WERI-Rb-1 (cell line): Measurements from ENCODE around the gene AGPAT3.

Source experiments
- DNase-seq: peaks from one replicate; pipeline ENCODE4 v3.0.0-alpha.2; 2020
- H3K27ac ChIP-seq: fragments of 250-450 bp; sonication (Bioruptor Pico); 2 replicates; pipeline ENCODE4 v1.5.1; 2020; ENCODE audit warnings: mild to moderate bottlenecking, moderate library complexity
- H3K27me3 ChIP-seq: fragments of 250-450 bp; sonication (Bioruptor Pico); 2 replicates; pipeline ENCODE4 v1.5.1; 2021; ENCODE audit warnings: mild to moderate bottlenecking, low read depth, moderate library complexity; ENCODE audit not compliant: insufficient read depth, severe bottlenecking
- H3K36me3 ChIP-seq: fragments of 250-450 bp; sonication (Bioruptor Pico); 2 replicates; pipeline ENCODE4 v1.5.1; 2020; ENCODE audit warnings: mild to moderate bottlenecking, moderate library complexity
- H3K4me3 ChIP-seq: 2 replicates; pipeline ENCODE4 v1.5.1; 2011; ENCODE audit warnings: low read depth, mild to moderate bottlenecking, control low read depth, low read length
- H3K9me3 ChIP-seq: fragments of 250-450 bp; sonication (Bioruptor Pico); 2 replicates; pipeline ENCODE4 v1.5.1; 2021; ENCODE audit warnings: mild to moderate bottlenecking, moderate library complexity; ENCODE audit not compliant: severe bottlenecking
- TF ChIP-seq, protein P1 (sequence below): IDR thresholded peaks from 2 replicates; pipeline ENCODE4 v1.5.1; 2011; ENCODE audit warnings: low read depth, mild to moderate bottlenecking, control low read depth, inconsistent platforms, low read length

Gene AGPAT3

GRCh38 chr21:43988506-43989230 is 123.6 kb downstream of the AGPAT3 start:
- no peak overlapping the region for H3K27ac ChIP-seq
- DNase-seq, result no peak
- H3K4me3 ChIP-seq, result no peak overlapping the region
- H3K9me3 ChIP-seq, result no peaks in the 10 kb centered on the region
- H3K36me3 ChIP-seq, result no peaks in the 10 kb centered on the region
- TF ChIP-seq, protein P1, sequence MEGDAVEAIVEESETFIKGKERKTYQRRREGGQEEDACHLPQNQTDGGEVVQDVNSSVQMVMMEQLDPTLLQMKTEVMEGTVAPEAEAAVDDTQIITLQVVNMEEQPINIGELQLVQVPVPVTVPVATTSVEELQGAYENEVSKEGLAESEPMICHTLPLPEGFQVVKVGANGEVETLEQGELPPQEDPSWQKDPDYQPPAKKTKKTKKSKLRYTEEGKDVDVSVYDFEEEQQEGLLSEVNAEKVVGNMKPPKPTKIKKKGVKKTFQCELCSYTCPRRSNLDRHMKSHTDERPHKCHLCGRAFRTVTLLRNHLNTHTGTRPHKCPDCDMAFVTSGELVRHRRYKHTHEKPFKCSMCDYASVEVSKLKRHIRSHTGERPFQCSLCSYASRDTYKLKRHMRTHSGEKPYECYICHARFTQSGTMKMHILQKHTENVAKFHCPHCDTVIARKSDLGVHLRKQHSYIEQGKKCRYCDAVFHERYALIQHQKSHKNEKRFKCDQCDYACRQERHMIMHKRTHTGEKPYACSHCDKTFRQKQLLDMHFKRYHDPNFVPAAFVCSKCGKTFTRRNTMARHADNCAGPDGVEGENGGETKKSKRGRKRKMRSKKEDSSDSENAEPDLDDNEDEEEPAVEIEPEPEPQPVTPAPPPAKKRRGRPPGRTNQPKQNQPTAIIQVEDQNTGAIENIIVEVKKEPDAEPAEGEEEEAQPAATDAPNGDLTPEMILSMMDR, result no peak
- H3K27me3 ChIP-seq, result no peaks in the 10 kb centered on the region

- H3K27ac ChIP-seq, result no peak overlapping the region
- H3K36me3 ChIP-seq, result no peaks in the 10 kb centered on the region
- TF ChIP-seq, protein P1, result no peak
- DNase-seq, result no peak
- H3K9me3 ChIP-seq, result no peaks in the 10 kb centered on the region
- no peaks in the 10 kb centered on the region for H3K27me3 ChIP-seq
- H3K4me3 ChIP-seq, result no peak overlapping the region
Measured at GRCh38 chr21:43989401-43989800, 124.4 kb downstream of the AGPAT3 start.

- TF ChIP-seq, protein P1, result no peak
- H3K36me3 ChIP-seq, result no peaks in the 10 kb centered on the region
Measured at GRCh38 chr21:43991447-43991991, 126.5 kb downstream of the AGPAT3 start.

DNA sequence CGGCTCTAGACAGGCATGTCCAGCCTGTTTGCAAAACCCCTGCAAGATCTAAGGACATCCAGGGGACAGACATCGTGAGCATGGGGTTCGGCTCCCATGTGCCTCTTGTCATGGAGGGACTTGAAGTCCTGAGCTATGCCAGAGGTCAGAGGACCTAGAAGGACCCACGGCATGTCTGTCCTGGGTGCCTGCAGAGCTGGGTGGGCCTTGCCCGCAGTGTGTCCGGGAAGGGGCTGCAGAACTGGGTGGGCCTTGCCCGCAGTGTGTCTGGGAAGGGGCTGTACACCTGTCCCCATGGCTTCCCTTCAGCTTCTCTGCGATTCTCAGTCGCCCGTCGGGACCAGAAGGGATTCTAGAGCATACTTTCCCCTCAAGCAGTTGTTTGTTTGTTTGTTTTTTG is 127.1 kb downstream of the AGPAT3 start:
- Histone ChIP-seq H3K9me3 (peaks cover 7% of the 10 kb centered on the region), H3K4me3 (no peak overlapping the region), H3K27ac (no peak overlapping the region), H3K36me3 (no peaks in the 10 kb centered on the region), H3K27me3 (no peaks in the 10 kb centered on the region)
- TF ChIP-seq, protein P1, result no peak
- no peak for DNase-seq

More at GRCh38 chr21:43991447-43991991, 126.5 kb downstream of the AGPAT3 start:
- Histone ChIP-seq H3K27me3 (no peaks in the 10 kb centered on the region), H3K9me3 (peaks cover 7% of the 10 kb centered on the region), H3K4me3 (no peak overlapping the region), H3K27ac (no peak overlapping the region)
- DNase-seq, result no peak

DNA sequence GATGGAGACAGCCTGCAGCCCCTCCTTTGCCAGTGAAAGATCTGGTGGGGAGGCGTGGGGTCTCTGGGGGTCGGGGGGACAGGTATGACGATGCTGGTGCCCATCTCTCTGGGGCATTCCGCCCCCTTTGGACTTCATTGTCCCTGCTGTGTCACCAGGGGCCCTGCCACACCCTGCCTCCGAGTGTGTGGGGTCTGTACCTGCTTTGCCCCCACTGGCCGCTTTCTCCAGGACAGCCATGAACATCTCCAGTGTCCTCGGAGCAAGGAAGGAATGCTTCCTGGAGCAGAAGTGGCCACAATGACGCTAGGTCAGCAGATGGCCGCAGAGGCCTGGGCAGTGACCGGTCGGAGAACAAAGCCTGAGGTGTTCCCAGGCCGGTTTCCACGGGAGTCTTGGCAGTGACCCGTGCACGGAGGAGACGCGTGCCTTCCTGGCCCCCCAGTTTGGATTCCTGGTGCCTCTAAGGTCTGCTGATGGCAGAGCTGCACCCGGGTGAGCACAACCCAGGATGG is 128.5 kb downstream of the AGPAT3 start:
- TF ChIP-seq, protein P1, result no peak
- Histone ChIP-seq H3K9me3 (peaks cover 7% of the 10 kb centered on the region), H3K4me3 (no peak overlapping the region), H3K27ac (no peak overlapping the region), H3K36me3 (no peaks in the 10 kb centered on the region), H3K27me3 (no peaks in the 10 kb centered on the region)
- DNase-seq, result no peak
